A673 (cell line): ENCODE measurements around the gene ADAMTSL1. TPM values are rescaled to one million over a fixed set of nuclear protein-coding genes. Genes with fewer than 3 reads are reported as not detected.

Experiments
- BruUV-seq: library from RNA; stranded (reverse); fragments of 400-500 nt; replicated peaks from 2 replicates; lab custom pipeline; 2021; lab: Mats Ljungman, UMichigan
- CTCF ChIA-PET: fragments of 300-600 bp; sonication (Branson Sonifier 250); formaldehyde crosslinking; loops from one replicate; lab custom pipeline; 2022; ENCODE audit warnings: antibody characterized with exemption; lab: Charles Lee
- POLR2A ChIA-PET: fragments of 300-600 bp; sonication (Branson Sonifier 250); formaldehyde crosslinking; loops from one replicate; lab custom pipeline; 2022; ENCODE audit warnings: antibody characterized with exemption; ENCODE audit not compliant: low non-redundant PET; lab: Charles Lee
- DNase-seq: peaks from one replicate; pipeline ENCODE4 v3.0.0-alpha.2; 2015; ENCODE audit warnings: low spot score
- H3K27ac ChIP-seq: fragments of 200-600 bp; sonication (generic); 2 replicates; pipeline ENCODE4 v1.5.1; 2016; ENCODE audit warnings: mixed run types, low read depth, mild to moderate bottlenecking, mixed read lengths, antibody characterized with exemption, low read length; ENCODE audit not compliant: poor library complexity, severe bottlenecking
- H3K27me3 ChIP-seq: fragments of 200-600 bp; sonication (generic); replicated peaks from 2 replicates; pipeline ENCODE4 v1.6.1; 2017; ENCODE audit warnings: mixed run types, low read depth, mild to moderate bottlenecking, mixed read lengths, antibody characterized with exemption, low read length; ENCODE audit not compliant: insufficient read depth, poor library complexity
- H3K36me3 ChIP-seq: fragments of 200-600 bp; sonication (generic); 2 replicates; pipeline ENCODE4 v1.6.1; 2016; ENCODE audit warnings: mixed run types, mild to moderate bottlenecking, mixed read lengths, antibody characterized with exemption, low read length; ENCODE audit not compliant: insufficient read depth, poor library complexity, severe bottlenecking
- H3K4me1 ChIP-seq: fragments of 200-600 bp; sonication (generic); 2 replicates; pipeline ENCODE4 v1.6.1; 2017; ENCODE audit warnings: mixed run types, mild to moderate bottlenecking, mixed read lengths, antibody characterized with exemption, low read length; ENCODE audit not compliant: insufficient read depth, poor library complexity, severe bottlenecking
- H3K4me3 ChIP-seq: fragments of 200-600 bp; sonication (generic); 2 replicates; pipeline ENCODE4 v1.5.1; 2016; ENCODE audit warnings: low read depth, mixed run types, mild to moderate bottlenecking, mixed read lengths, low read length; ENCODE audit not compliant: poor library complexity, severe bottlenecking
- H3K9me3 ChIP-seq: fragments of 200-600 bp; sonication (generic); 2 replicates; pipeline ENCODE4 v1.6.1; 2016; ENCODE audit warnings: mixed run types, low read depth, mild to moderate bottlenecking, mixed read lengths, antibody characterized with exemption, low read length; ENCODE audit not compliant: poor library complexity, severe bottlenecking
- CTCF ChIP-seq: fragments of 300-800, 200-600 bp; sonication (generic); conservative IDR thresholded peaks from 2 replicates; pipeline ENCODE4 v1.5.1; 2017; ENCODE audit warnings: low read depth, mild to moderate bottlenecking, antibody characterized with exemption, low read length, moderate library complexity, mixed read lengths
- EZH2 ChIP-seq: fragments of 200-600 bp; sonication (generic); IDR thresholded peaks from 2 replicates; pipeline ENCODE4 v1.6.1; 2017; ENCODE audit warnings: borderline replicate concordance, low read depth, mild to moderate bottlenecking, mixed read lengths, antibody characterized with exemption, low read length; ENCODE audit not compliant: poor library complexity, severe bottlenecking
- intact Hi-C: fragments of 100-400 bp; cut with micrococcal nuclease; formaldehyde crosslinking; loops from one replicate; pipeline ENCODE4 v1.10.0; 2022; ENCODE audit not compliant: unreplicated experiment
- total RNA-seq: library from RNA; stranded (reverse); gene quantifications from 2 replicates; pipeline ENCODE4 v1.2.3, GENCODE V29; 2021

The ADAMTSL1 gene
- total RNA-seq, 1 experiment from 2014 or later: not detected

- POLR2A ChIA-PET: no interaction called here
- DNase-seq: no peak
- TF ChIP-seq CTCF (no peak), EZH2 (no peak)
- Histone ChIP-seq H3K27me3 (no peaks in the 10 kb centered on the region), H3K4me1 (no peaks in the 10 kb centered on the region), H3K27ac (no peak overlapping the region), H3K9me3 (no peaks in the 10 kb centered on the region), H3K36me3 (no peaks in the 10 kb centered on the region), H3K4me3 (no peak overlapping the region)
- CTCF ChIA-PET: no interaction called here
- no TSS peak for BruUV-seq
- intact Hi-C loops: no loop called here
These were observed 233.7 kb downstream of the ADAMTSL1 start for GRCh38 chr9:18707489-18708205.

- no TSS peak for BruUV-seq
- no peak overlapping the region for H3K27ac ChIP-seq
- H3K4me1 ChIP-seq: no peaks in the 10 kb centered on the region
- no peak for DNase-seq
- CTCF ChIA-PET: no interaction called here
- no peak overlapping the region for H3K4me3 ChIP-seq
- H3K27me3 ChIP-seq: no peaks in the 10 kb centered on the region
- POLR2A ChIA-PET: no interaction called here
- no peaks in the 10 kb centered on the region for H3K9me3 ChIP-seq
- H3K36me3 ChIP-seq: no peaks in the 10 kb centered on the region
- intact Hi-C loops: no loop called here
- TF ChIP-seq EZH2 (no peak), CTCF (no peak)
These were observed 234.5 kb downstream of the ADAMTSL1 start for GRCh38 chr9:18708429-18708828.

- Histone ChIP-seq H3K27me3 (no peaks in the 10 kb centered on the region), H3K36me3 (no peaks in the 10 kb centered on the region), H3K9me3 (no peaks in the 10 kb centered on the region), H3K27ac (no peak overlapping the region), H3K4me3 (no peak overlapping the region), H3K4me1 (no peaks in the 10 kb centered on the region)
- intact Hi-C loops: no loop called here
- no peak for DNase-seq
- no peak for TF ChIP-seq EZH2
- no peak for TF ChIP-seq CTCF
- BruUV-seq: no TSS peak
- ChIA-PET POLR2A (no interaction called here), CTCF (no interaction called here)
These were observed 236.1 kb downstream of the ADAMTSL1 start for GRCh38 chr9:18710065-18710464.
